Epithelial cell of esophagus (primary cell): ENCODE results near the gene SBK3.

Source experiments
- DNase-seq: peaks from one replicate; pipeline ENCODE4 v3.0.0; 2010; ENCODE audit warnings: low read depth
- H3K4me3 ChIP-seq: 2 replicates; pipeline ENCODE4 v1.5.1; 2011; ENCODE audit warnings: mild to moderate bottlenecking, low read length, control low read depth
- CTCF ChIP-seq: IDR thresholded peaks from 2 replicates; pipeline ENCODE4 v1.5.1; 2011; ENCODE audit warnings: low read depth, mild to moderate bottlenecking, low read length, control low read depth, inconsistent platforms; ENCODE audit not compliant: insufficient read depth; ENCODE audit errors: missing control alignments

The SBK3 gene

DNA sequence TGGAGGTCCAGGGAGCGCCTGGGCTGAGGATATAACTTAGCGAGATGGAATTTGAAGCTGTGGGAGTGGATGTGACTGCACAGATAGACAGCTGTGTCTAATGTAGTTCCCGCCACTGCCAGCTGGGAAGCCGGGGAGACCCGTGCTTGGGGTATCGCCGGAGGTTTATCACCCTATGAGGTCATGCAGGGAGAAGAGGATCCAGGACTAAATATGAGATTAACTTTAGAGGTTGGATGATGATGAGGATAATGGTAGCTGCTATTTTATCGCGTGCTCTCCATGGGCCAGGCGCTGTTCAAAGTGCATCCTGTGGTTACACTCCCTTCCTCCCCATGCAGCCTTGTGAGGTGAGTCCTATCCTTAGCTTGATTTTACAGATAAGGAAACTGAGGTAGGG is 37.2 kb downstream of the SBK3 start:
- no peak overlapping the region for H3K4me3 ChIP-seq
- no peak for TF ChIP-seq CTCF
- no peak for DNase-seq

DNA sequence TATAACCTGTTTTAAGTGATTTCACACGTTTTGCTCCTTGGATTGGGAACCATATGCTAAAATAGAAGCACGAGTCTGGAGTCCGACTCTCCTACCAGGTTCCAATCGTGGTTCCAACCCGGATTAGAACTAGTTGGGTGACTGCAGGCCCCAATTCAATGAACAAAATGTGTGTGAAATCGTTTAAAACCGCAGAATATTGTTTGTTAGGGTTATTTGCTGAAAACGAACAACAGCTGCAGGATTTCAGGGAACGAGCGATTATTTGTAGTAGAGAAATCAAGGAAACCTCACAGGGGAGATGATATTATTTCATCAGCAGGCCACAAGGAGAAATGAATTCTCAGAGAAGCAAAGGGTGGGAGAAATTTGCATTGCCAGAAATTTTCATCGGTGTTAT is 40.4 kb downstream of the SBK3 start:
- DNase-seq, result no peak
- no peak for TF ChIP-seq CTCF
- no peak overlapping the region for H3K4me3 ChIP-seq

- TF ChIP-seq CTCF, result no peak
- H3K4me3 ChIP-seq, result no peak overlapping the region
- DNase-seq, result no peak
Measured at GRCh38 chr19:55504252-55504603, 41.1 kb downstream of the SBK3 start.

GRCh38 chr19:55503502-55504251 is 41.7 kb downstream of the SBK3 start:
- peak overlapping the region; percentile 44 for H3K4me3 ChIP-seq
- peak; percentile 87 for DNase-seq
- peak; percentile 83 for TF ChIP-seq CTCF

DNA sequence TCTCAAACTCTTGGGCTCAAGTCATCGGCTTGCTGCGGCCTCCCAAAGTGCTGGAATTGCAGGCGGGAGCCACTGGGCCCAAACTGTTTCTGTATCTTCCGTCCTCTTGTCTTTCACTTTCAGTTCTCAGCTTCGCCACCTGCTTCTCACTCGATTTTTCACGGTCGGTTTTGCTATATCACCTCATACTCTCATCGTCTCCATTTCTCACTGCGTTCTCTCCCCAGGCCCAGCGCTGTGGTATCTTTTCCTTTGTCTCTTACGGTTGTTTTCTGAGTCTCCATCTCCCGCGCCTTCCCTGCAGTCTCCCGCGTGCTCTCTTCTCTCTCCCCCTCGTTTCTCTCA is 42.2 kb downstream of the SBK3 start:
- H3K4me3 ChIP-seq, result no peak overlapping the region
- DNase-seq, result no peak
- no peak for TF ChIP-seq CTCF

DNA sequence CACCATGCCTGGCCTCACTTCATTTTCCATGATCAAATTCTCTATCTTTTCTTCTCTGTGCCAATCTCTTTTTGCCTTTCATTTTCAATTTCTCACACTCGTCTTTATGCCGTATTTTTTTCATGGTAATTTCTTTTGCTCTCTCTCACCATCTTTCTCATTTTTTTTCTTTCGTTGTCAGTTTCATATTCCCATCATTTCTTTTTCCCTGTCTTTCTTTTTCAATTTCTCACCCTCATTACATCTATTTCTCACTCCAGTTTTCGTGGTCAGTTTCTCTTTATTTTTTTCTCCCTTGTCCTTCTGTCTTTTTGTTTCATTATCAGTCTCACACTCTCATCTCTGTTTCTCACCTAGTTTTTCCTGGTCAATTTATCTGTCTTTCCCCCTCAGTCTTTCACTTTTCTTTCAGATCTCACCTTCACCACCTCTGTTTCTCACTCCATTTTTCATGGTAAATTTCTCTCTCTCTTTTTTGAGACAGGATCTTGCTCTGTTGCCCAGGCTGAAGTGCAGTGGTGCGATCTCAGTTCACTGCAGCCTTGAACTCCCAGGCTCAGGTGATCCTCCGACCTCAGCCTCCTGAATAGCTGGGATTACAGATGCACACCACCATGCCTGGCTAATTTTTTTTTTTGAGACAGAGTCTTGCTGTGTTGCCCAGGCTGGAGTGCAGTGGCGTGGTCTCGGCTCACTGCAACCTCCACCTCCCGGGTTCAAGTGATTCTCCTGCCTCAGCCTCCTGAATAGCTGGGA is 43.0 kb downstream of the SBK3 start:
- DNase-seq, result no peak
- no peak overlapping the region for H3K4me3 ChIP-seq
- TF ChIP-seq CTCF, result no peak
